WTC11 (cell line): ENCODE measurements around the gene CXCL12. TPM values are rescaled to one million over a fixed set of nuclear protein-coding genes. Genes with fewer than 3 reads are reported as not detected.

Source experiments
- ATAC-seq: fragments of 200-7000 bp; cut with Tn5 transposase; 2 replicates; pipeline ENCODE4 v1.10.0; 2021; ENCODE audit warnings: mild to moderate bottlenecking, moderate library complexity
- CTCF ChIA-PET: fragments of 300-600 bp; sonication (Branson Sonifier 250); formaldehyde crosslinking; loops from one replicate; lab custom pipeline; 2021; ENCODE audit warnings: antibody characterized with exemption; lab: Charles Lee
- POLR2A ChIA-PET: fragments of 350-600 bp; sonication (Branson Sonifier 250); formaldehyde crosslinking; loops from one replicate; lab custom pipeline; 2021; ENCODE audit warnings: antibody characterized with exemption; lab: Charles Lee
- DNase-seq: peaks from one replicate; pipeline ENCODE4 v3.0.0; 2021; ENCODE audit warnings: low spot score
- H3K27ac Mint-ChIP-seq: 2 replicates; pipeline ENCODE4 v1.8.0; 2021; ENCODE audit warnings: mixed read lengths
- H3K27me3 Mint-ChIP-seq: 2 replicates; pipeline ENCODE4 v1.8.0; 2021; ENCODE audit warnings: low read depth, mild to moderate bottlenecking, moderate library complexity, mixed read lengths
- H3K36me3 Mint-ChIP-seq: 2 replicates; pipeline ENCODE4 v1.8.0; 2021; ENCODE audit warnings: mixed read lengths
- H3K4me1 Mint-ChIP-seq: 2 replicates; pipeline ENCODE4 v1.8.0; 2022; ENCODE audit warnings: mixed read lengths
- H3K4me3 Mint-ChIP-seq: 2 replicates; pipeline ENCODE4 v1.8.0; 2021; ENCODE audit warnings: mild to moderate bottlenecking, moderate library complexity, mixed read lengths
- H3K9me3 Mint-ChIP-seq: 2 replicates; pipeline ENCODE4 v1.8.0; 2021; ENCODE audit warnings: mixed read lengths
- FOXP4 ChIP-seq: sonication (generic); formaldehyde crosslinking; IDR thresholded peaks from 2 replicates; pipeline ENCODE4 v1.8.0; 2022; ENCODE audit warnings: mild to moderate bottlenecking, missing genetic modification reagents
- GABPB1 ChIP-seq: sonication (generic); formaldehyde crosslinking; IDR thresholded peaks from 2 replicates; pipeline ENCODE4 v1.8.1; 2023; ENCODE audit warnings: mild to moderate bottlenecking, missing genetic modification reagents
- HMGA2 ChIP-seq: fragments of 250-450 bp; sonication (Bioruptor Pico); IDR thresholded peaks from 2 replicates; pipeline ENCODE4 v1.4.0; 2021; ENCODE audit warnings: mild to moderate bottlenecking, moderate library complexity
- IRF1 ChIP-seq: sonication (generic); formaldehyde crosslinking; IDR thresholded peaks from 2 replicates; pipeline ENCODE4 v1.8.0; 2023; ENCODE audit warnings: missing genetic modification reagents
- RORB ChIP-seq: fragments of 250-450 bp; sonication (Bioruptor Pico); IDR thresholded peaks from 2 replicates; pipeline ENCODE4 v1.9.0; 2021; ENCODE audit warnings: mild to moderate bottlenecking
- SP1 ChIP-seq: sonication (generic); formaldehyde crosslinking; conservative IDR thresholded peaks from 2 replicates; pipeline ENCODE4 v1.8.1; 2022; ENCODE audit warnings: missing genetic modification reagents
- TP53 ChIP-seq: sonication (generic); formaldehyde crosslinking; IDR thresholded peaks from 2 replicates; pipeline ENCODE4 v1.8.1; 2023; ENCODE audit warnings: mild to moderate bottlenecking, missing genetic modification reagents
- ZBTB21 ChIP-seq: sonication (generic); formaldehyde crosslinking; IDR thresholded peaks from 2 replicates; pipeline ENCODE4 v1.8.1; 2023; ENCODE audit warnings: mild to moderate bottlenecking, missing genetic modification reagents, borderline replicate concordance
- ZNF219 ChIP-seq: sonication (generic); formaldehyde crosslinking; IDR thresholded peaks from 2 replicates; pipeline ENCODE4 v1.8.0; 2023; ENCODE audit warnings: missing genetic modification reagents, mild to moderate bottlenecking, borderline replicate concordance
- ZNF263 ChIP-seq: sonication (generic); formaldehyde crosslinking; IDR thresholded peaks from 2 replicates; pipeline ENCODE4 v1.8.1; 2022; ENCODE audit warnings: low read depth, mild to moderate bottlenecking, moderate library complexity, missing genetic modification reagents
- ZNF317 ChIP-seq: sonication (generic); formaldehyde crosslinking; IDR thresholded peaks from 2 replicates; pipeline ENCODE4 v1.8.1; 2023; ENCODE audit warnings: low read depth, mild to moderate bottlenecking, moderate library complexity, missing genetic modification reagents, borderline replicate concordance
- ZNF423 ChIP-seq: fragments of 250-450 bp; sonication (Bioruptor Pico); IDR thresholded peaks from 2 replicates; pipeline ENCODE4 v2.1.2; 2022; ENCODE audit warnings: mild to moderate bottlenecking, moderate library complexity
- total RNA-seq: library from RNA; stranded (reverse); gene quantifications from 3 replicates; pipeline ENCODE4 v1.2.3, GENCODE V29; 2021
- TF ChIP-seq, protein P1 (sequence below): sonication (generic); formaldehyde crosslinking; IDR thresholded peaks from 2 replicates; pipeline ENCODE4 v1.8.1; 2023; ENCODE audit warnings: mild to moderate bottlenecking, missing genetic modification reagents
- TF ChIP-seq, protein P2 (sequence below): sonication (generic); formaldehyde crosslinking; IDR thresholded peaks from 2 replicates; pipeline ENCODE4 v1.8.1; 2022; ENCODE audit warnings: low read depth, mild to moderate bottlenecking, moderate library complexity, missing genetic modification reagents, borderline replicate concordance
- TF ChIP-seq, protein P3 (sequence below): sonication (generic); formaldehyde crosslinking; IDR thresholded peaks from 2 replicates; pipeline ENCODE4 v1.8.0; 2022; ENCODE audit warnings: missing genetic modification reagents
- TF ChIP-seq, protein P4 (sequence below): fragments of 250-450 bp; sonication (Bioruptor Pico); IDR thresholded peaks from 2 replicates; pipeline ENCODE4 v1.9.0; 2021; ENCODE audit warnings: mild to moderate bottlenecking, borderline replicate concordance

Gene CXCL12
- total RNA-seq, 1 experiment from 2014 or later: 52.4 TPM

DNA sequence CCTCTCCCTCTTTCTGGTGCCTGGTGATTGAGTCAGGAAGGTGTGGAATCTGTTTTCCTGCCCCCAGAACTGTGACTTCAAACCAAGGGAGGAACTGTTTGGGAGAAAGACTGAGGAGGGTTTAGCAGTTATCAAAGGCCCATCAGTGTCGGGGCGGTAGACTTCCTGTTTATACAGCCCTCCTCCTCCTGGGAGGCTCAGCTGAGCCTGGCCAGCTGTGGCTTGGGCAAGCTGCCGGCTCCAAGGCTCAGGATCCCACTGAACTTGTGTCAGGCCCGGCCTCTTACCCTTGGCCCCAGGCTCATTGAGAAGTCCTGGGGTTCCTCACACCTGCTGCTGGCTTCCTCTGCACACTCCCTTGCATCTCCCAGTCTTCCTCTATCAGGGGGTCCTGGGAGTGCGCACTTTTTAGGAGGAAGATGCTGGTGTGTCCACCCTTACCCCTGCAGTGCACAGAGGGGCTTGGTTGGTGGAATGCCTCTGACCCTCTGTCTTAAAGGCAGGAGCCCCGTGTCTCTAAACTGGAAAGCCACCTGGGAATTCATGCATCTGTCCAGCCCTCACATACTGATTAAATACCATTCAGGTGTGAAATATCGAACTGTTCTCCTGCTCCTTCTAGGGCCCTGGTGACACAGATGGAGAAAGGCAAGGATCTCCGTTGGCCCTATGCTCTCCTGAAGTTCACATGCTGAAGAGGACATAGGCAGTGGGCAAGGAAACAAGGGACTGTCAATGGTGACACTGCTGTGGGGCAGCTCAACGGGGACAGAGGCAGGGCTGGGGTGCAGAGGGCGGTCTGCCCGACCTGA lies 32.4 kb downstream of the CXCL12 start:
- H3K4me1 Mint-ChIP-seq: peaks cover 34% of the 10 kb centered on the region
- POLR2A ChIA-PET: interaction anchor here (1.0 to 1.1 kb wide), 2 partner anchors 19 to 33 kb away, joined by 3 read pairs; no protein-coding TSS in a partner anchor
- no peaks in the 10 kb centered on the region for H3K9me3 Mint-ChIP-seq
- H3K27ac Mint-ChIP-seq: 0 out of 2 replicates have a peak overlapping the region, but pooled peaks have one; percentile 12
- DNase-seq (no peak), ATAC-seq (peak; percentile 35)
- no peaks in the 10 kb centered on the region; the same call in 1 of the 2 replicates for H3K27me3 Mint-ChIP-seq
- TF ChIP-seq RORB (CRISPR knock-in tag) (no peak), SP1 (CRISPR knock-in tag) (no peak), IRF1 (CRISPR knock-in tag) (no peak), ZNF263 (CRISPR knock-in tag) (no peak), FOXP4 (CRISPR knock-in tag) (no peak), GABPB1 (CRISPR knock-in tag) (no peak), ZNF423 (CRISPR knock-in tag) (no peak), HMGA2 (CRISPR knock-in tag) (no peak), TP53 (CRISPR knock-in tag) (no peak), ZNF219 (CRISPR knock-in tag) (no peak), ZNF317 (no peak), ZBTB21 (no peak)
- TF ChIP-seq, protein P1, sequence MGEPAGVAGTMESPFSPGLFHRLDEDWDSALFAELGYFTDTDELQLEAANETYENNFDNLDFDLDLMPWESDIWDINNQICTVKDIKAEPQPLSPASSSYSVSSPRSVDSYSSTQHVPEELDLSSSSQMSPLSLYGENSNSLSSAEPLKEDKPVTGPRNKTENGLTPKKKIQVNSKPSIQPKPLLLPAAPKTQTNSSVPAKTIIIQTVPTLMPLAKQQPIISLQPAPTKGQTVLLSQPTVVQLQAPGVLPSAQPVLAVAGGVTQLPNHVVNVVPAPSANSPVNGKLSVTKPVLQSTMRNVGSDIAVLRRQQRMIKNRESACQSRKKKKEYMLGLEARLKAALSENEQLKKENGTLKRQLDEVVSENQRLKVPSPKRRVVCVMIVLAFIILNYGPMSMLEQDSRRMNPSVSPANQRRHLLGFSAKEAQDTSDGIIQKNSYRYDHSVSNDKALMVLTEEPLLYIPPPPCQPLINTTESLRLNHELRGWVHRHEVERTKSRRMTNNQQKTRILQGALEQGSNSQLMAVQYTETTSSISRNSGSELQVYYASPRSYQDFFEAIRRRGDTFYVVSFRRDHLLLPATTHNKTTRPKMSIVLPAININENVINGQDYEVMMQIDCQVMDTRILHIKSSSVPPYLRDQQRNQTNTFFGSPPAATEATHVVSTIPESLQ: no peak
- TF ChIP-seq, protein P2, sequence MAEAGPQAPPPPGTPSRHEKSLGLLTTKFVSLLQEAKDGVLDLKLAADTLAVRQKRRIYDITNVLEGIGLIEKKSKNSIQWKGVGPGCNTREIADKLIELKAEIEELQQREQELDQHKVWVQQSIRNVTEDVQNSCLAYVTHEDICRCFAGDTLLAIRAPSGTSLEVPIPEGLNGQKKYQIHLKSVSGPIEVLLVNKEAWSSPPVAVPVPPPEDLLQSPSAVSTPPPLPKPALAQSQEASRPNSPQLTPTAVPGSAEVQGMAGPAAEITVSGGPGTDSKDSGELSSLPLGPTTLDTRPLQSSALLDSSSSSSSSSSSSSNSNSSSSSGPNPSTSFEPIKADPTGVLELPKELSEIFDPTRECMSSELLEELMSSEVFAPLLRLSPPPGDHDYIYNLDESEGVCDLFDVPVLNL (CRISPR knock-in tag): no peak
- TF ChIP-seq, protein P3, sequence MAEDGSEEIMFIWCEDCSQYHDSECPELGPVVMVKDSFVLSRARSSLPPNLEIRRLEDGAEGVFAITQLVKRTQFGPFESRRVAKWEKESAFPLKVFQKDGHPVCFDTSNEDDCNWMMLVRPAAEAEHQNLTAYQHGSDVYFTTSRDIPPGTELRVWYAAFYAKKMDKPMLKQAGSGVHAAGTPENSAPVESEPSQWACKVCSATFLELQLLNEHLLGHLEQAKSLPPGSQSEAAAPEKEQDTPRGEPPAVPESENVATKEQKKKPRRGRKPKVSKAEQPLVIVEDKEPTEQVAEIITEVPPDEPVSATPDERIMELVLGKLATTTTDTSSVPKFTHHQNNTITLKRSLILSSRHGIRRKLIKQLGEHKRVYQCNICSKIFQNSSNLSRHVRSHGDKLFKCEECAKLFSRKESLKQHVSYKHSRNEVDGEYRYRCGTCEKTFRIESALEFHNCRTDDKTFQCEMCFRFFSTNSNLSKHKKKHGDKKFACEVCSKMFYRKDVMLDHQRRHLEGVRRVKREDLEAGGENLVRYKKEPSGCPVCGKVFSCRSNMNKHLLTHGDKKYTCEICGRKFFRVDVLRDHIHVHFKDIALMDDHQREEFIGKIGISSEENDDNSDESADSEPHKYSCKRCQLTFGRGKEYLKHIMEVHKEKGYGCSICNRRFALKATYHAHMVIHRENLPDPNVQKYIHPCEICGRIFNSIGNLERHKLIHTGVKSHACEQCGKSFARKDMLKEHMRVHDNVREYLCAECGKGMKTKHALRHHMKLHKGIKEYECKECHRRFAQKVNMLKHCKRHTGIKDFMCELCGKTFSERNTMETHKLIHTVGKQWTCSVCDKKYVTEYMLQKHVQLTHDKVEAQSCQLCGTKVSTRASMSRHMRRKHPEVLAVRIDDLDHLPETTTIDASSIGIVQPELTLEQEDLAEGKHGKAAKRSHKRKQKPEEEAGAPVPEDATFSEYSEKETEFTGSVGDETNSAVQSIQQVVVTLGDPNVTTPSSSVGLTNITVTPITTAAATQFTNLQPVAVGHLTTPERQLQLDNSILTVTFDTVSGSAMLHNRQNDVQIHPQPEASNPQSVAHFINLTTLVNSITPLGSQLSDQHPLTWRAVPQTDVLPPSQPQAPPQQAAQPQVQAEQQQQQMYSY (CRISPR knock-in tag): no peak
- TF ChIP-seq, protein P4, sequence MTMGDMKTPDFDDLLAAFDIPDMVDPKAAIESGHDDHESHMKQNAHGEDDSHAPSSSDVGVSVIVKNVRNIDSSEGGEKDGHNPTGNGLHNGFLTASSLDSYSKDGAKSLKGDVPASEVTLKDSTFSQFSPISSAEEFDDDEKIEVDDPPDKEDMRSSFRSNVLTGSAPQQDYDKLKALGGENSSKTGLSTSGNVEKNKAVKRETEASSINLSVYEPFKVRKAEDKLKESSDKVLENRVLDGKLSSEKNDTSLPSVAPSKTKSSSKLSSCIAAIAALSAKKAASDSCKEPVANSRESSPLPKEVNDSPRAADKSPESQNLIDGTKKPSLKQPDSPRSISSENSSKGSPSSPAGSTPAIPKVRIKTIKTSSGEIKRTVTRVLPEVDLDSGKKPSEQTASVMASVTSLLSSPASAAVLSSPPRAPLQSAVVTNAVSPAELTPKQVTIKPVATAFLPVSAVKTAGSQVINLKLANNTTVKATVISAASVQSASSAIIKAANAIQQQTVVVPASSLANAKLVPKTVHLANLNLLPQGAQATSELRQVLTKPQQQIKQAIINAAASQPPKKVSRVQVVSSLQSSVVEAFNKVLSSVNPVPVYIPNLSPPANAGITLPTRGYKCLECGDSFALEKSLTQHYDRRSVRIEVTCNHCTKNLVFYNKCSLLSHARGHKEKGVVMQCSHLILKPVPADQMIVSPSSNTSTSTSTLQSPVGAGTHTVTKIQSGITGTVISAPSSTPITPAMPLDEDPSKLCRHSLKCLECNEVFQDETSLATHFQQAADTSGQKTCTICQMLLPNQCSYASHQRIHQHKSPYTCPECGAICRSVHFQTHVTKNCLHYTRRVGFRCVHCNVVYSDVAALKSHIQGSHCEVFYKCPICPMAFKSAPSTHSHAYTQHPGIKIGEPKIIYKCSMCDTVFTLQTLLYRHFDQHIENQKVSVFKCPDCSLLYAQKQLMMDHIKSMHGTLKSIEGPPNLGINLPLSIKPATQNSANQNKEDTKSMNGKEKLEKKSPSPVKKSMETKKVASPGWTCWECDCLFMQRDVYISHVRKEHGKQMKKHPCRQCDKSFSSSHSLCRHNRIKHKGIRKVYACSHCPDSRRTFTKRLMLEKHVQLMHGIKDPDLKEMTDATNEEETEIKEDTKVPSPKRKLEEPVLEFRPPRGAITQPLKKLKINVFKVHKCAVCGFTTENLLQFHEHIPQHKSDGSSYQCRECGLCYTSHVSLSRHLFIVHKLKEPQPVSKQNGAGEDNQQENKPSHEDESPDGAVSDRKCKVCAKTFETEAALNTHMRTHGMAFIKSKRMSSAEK: no peak
- peaks cover 3% of the 10 kb centered on the region for H3K36me3 Mint-ChIP-seq
- CTCF ChIA-PET: interaction anchor here (1.1 to 3.1 kb wide), 7 partner anchors 10 to 45 kb away, joined by 3 to 19 read pairs (median 4); no protein-coding TSS in a partner anchor
- H3K4me3 Mint-ChIP-seq: no peak overlapping the region
